ENCODE measurements around the gene ARL5A. TPM values are rescaled to one million over a fixed set of nuclear protein-coding genes. Genes with fewer than 3 reads are reported as not detected.
A peak's percentile ranks its signal among the peaks of the same experiment; 100 is the strongest.

Gene ARL5A
- total and polyA plus RNA-seq, 9 of the 15 experiments (the other 6 are each of a cell fraction or from before 2014, with no cell fraction given) = 16.3 to 117 (median 88.4) TPM

DNA sequence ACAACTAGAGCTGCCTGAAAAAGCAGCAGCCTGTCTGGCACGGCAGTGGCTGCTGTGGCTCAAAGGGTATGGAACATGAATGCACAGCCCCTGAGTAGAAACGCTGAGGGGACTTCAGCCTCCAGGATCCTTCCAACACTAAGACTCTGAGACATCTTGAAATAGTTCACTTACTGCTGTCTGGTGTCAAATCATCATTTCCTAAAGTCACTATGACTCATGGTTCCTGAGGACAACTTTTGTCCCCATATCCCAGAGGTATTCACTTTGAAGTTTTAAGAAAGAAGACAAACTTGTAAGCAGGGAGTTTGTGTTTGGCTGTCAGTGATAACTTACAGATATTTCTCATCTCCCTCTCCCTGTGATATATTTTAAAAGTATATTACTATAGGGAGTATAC is 60.7 kb downstream of the ARL5A start (continued):
- TF ChIP-seq ZNF318 (IDR thresholded peaks at IDR 0.05; ENCODE audit: borderline replicate concordance in 1 of 2, low read depth in 1 of 2) (no peak), E2F3 (CRISPR knock-in tag; IDR thresholded peaks at IDR 0.05) (no peak), ZNF551 (CRISPR knock-in tag; IDR thresholded peaks at IDR 0.05) (no peak), SMARCE1 (IDR thresholded peaks at IDR 0.05) (peak; percentile 59; the same call in 1 of the 2 replicates), ZNF175 (CRISPR knock-in tag; IDR thresholded peaks at IDR 0.05; ENCODE audit: low read depth) (0 out of 2 replicates have a peak, but pooled peaks have one; percentile 36), EP400 (IDR thresholded peaks at IDR 0.05) (0 out of 2 replicates have a peak, but pooled peaks have one; percentile 19), RBBP5 (IDR thresholded peaks at IDR 0.05; ENCODE audit: borderline replicate concordance, insufficient read depth, low read length, poor library complexity, severe bottlenecking) (no peak), ZNF232 (CRISPR knock-in tag; IDR thresholded peaks at IDR 0.05) (no peak), ZNF384 (IDR thresholded peaks at IDR 0.05; ENCODE audit: low read depth, low read length) (no peak), TRIM25 (IDR thresholded peaks at IDR 0.05; ENCODE audit: borderline replicate concordance) (no peak), SMARCA5 (IDR thresholded peaks at IDR 0.05) (no peak), ZNF274 (IDR thresholded peaks at IDR 0.05; ENCODE audit: borderline replicate concordance, low read depth, low read length) (no peak), NFE2L1 (tag; IDR thresholded peaks at IDR 0.05; ENCODE audit: borderline replicate concordance, low read depth) (peak; percentile 5; the same call in 1 of the 2 replicates)
- TF ChIP-seq, protein P1, sequence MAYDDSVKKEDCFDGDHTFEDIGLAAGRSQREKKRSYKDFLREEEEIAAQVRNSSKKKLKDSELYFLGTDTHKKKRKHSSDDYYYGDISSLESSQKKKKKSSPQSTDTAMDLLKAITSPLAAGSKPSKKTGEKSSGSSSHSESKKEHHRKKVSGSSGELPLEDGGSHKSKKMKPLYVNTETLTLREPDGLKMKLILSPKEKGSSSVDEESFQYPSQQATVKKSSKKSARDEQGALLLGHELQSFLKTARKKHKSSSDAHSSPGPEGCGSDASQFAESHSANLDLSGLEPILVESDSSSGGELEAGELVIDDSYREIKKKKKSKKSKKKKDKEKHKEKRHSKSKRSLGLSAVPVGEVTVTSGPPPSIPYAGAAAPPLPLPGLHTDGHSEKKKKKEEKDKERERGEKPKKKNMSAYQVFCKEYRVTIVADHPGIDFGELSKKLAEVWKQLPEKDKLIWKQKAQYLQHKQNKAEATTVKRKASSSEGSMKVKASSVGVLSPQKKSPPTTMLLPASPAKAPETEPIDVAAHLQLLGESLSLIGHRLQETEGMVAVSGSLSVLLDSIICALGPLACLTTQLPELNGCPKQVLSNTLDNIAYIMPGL (CRISPR knock-in tag; IDR thresholded peaks at IDR 0.05) = no peak
- TF ChIP-seq, protein P2, sequence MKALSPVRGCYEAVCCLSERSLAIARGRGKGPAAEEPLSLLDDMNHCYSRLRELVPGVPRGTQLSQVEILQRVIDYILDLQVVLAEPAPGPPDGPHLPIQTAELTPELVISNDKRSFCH (CRISPR knock-in tag; IDR thresholded peaks at IDR 0.05) = no peak
- TF ChIP-seq, protein P2 (tag; IDR thresholded peaks at IDR 0.05) = no peak

Measured in K562 (cell line).